ENCODE data around the gene EMID1.

The EMID1 gene

GRCh38 chr22:29260601-29261315, 55.1 kb downstream of the EMID1 start:
- TF ChIP-seq TAF1 (IDR thresholded peaks at IDR 0.05; ENCODE audit: borderline replicate concordance, insufficient read depth, low read length): no peak
- TF ChIP-seq POLR2AphosphoS5 (IDR thresholded peaks at IDR 0.05; ENCODE audit: low read depth, low read length): no peak
- no peak for TF ChIP-seq SIN3A (IDR thresholded peaks at IDR 0.05; ENCODE audit: borderline replicate concordance, insufficient read depth, low read length)
- no peak for TF ChIP-seq FOXP2 (optimal IDR thresholded peaks at IDR 0.05; ENCODE audit: borderline replicate concordance, extremely low read depth, extremely low read length, insufficient read depth)

GRCh38 chr22:29263791-29264276, 58.1 kb downstream of the EMID1 start:
- TF ChIP-seq POLR2AphosphoS5 (IDR thresholded peaks at IDR 0.05; ENCODE audit: low read depth, low read length): no peak
- no peak for TF ChIP-seq FOXP2 (optimal IDR thresholded peaks at IDR 0.05; ENCODE audit: borderline replicate concordance, extremely low read depth, extremely low read length, insufficient read depth)
- no peak for TF ChIP-seq REST (IDR thresholded peaks at IDR 0.05; ENCODE audit: insufficient read depth in 1 of 2, low read depth in 2 of 2, low read length in 2 of 2)
- TF ChIP-seq SIN3A (IDR thresholded peaks at IDR 0.05; ENCODE audit: borderline replicate concordance, insufficient read depth, low read length): no peak
- no peak for TF ChIP-seq TAF1 (IDR thresholded peaks at IDR 0.05; ENCODE audit: borderline replicate concordance, insufficient read depth, low read length)

- TF ChIP-seq TAF1 (IDR thresholded peaks at IDR 0.05; ENCODE audit: borderline replicate concordance, insufficient read depth, low read length): no peak
- no peak for TF ChIP-seq FOXP2 (optimal IDR thresholded peaks at IDR 0.05; ENCODE audit: borderline replicate concordance, extremely low read depth, extremely low read length, insufficient read depth)
- no peak for TF ChIP-seq POLR2AphosphoS5 (IDR thresholded peaks at IDR 0.05; ENCODE audit: low read depth, low read length)
These were observed 59.6 kb downstream of the EMID1 start for GRCh38 chr22:29265305-29265704.

GRCh38 chr22:29265929-29266328, 60.2 kb downstream of the EMID1 start:
- TF ChIP-seq REST (IDR thresholded peaks at IDR 0.05; ENCODE audit: insufficient read depth in 1 of 2, low read depth in 2 of 2, low read length in 2 of 2) (no peak), TAF1 (IDR thresholded peaks at IDR 0.05; ENCODE audit: borderline replicate concordance, insufficient read depth, low read length) (no peak), POLR2AphosphoS5 (IDR thresholded peaks at IDR 0.05; ENCODE audit: low read depth, low read length) (no peak), FOXP2 (optimal IDR thresholded peaks at IDR 0.05; ENCODE audit: borderline replicate concordance, extremely low read depth, extremely low read length, insufficient read depth) (no peak), SIN3A (IDR thresholded peaks at IDR 0.05; ENCODE audit: borderline replicate concordance, insufficient read depth, low read length) (no peak)

- TF ChIP-seq REST (IDR thresholded peaks at IDR 0.05; ENCODE audit: insufficient read depth in 1 of 2, low read depth in 2 of 2, low read length in 2 of 2) (no peak), FOXP2 (optimal IDR thresholded peaks at IDR 0.05; ENCODE audit: borderline replicate concordance, extremely low read depth, extremely low read length, insufficient read depth) (no peak), TAF1 (IDR thresholded peaks at IDR 0.05; ENCODE audit: borderline replicate concordance, insufficient read depth, low read length) (no peak), SIN3A (IDR thresholded peaks at IDR 0.05; ENCODE audit: borderline replicate concordance, insufficient read depth, low read length) (no peak), POLR2AphosphoS5 (IDR thresholded peaks at IDR 0.05; ENCODE audit: low read depth, low read length) (no peak)
These were observed 61.1 kb downstream of the EMID1 start for GRCh38 chr22:29266564-29267461.
